22Rv1 (cell line): ENCODE results near the gene ODAPH.

Experiments
- H3K27ac ChIP-seq: fragments of 450-650 bp; 2 replicates; pipeline ENCODE4 v1.5.1; 2017
- ZFX ChIP-seq: fragments of 450-650 bp; IDR thresholded peaks from 2 replicates; pipeline ENCODE4 v1.6.1; 2017; ENCODE audit warnings: antibody characterized with exemption, borderline replicate concordance
- TF ChIP-seq, protein P1 (sequence below): fragments of 450-650 bp; IDR thresholded peaks from 2 replicates; pipeline ENCODE4 v1.5.1; 2017; ENCODE audit warnings: mild to moderate bottlenecking

Gene ODAPH

DNA sequence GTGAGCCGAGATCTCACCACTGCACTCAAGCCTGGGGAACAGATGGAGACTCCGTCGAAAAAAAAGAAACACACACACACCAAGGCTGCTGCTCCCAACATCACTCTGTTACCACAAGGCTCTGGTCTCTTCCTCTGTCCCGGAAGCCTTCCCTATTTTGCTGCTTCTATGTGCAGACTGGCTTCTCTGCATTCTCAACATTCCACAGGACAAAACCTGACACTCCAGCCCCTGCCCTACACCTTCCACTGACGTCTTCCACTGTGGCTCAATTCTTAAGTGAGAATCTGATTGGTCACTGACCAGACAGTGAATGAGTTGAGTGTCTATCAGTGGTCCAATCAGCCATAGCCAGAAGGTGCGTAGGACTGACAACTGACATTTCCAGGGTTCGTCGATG, 5.9 kb downstream of the ODAPH start:
- TF ChIP-seq, protein P1, sequence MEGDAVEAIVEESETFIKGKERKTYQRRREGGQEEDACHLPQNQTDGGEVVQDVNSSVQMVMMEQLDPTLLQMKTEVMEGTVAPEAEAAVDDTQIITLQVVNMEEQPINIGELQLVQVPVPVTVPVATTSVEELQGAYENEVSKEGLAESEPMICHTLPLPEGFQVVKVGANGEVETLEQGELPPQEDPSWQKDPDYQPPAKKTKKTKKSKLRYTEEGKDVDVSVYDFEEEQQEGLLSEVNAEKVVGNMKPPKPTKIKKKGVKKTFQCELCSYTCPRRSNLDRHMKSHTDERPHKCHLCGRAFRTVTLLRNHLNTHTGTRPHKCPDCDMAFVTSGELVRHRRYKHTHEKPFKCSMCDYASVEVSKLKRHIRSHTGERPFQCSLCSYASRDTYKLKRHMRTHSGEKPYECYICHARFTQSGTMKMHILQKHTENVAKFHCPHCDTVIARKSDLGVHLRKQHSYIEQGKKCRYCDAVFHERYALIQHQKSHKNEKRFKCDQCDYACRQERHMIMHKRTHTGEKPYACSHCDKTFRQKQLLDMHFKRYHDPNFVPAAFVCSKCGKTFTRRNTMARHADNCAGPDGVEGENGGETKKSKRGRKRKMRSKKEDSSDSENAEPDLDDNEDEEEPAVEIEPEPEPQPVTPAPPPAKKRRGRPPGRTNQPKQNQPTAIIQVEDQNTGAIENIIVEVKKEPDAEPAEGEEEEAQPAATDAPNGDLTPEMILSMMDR = no peak
- no peak for TF ChIP-seq ZFX

DNA sequence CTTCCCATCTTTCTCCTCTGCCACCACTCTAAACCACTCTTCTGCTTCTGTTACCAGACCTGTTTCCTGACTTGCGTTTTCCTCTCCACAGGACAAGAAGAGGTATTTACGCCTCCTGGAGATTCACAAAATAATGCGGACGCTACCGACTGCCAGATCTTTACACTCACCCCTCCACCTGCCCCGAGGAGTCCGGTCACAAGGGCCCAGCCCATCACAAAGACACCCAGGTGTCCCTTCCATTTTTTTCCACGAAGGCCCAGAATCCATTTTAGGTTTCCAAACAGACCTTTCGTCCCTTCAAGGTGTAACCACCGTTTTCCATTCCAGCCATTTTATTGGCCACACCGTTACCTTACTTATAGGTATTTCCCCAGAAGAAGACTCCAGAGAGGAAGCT, 8.2 kb downstream of the ODAPH start:
- H3K27ac ChIP-seq = no peak overlapping the region
- TF ChIP-seq, protein P1 = no peak

More for the DNA sequence above, 5.9 kb downstream of the ODAPH start:
- no peak overlapping the region for H3K27ac ChIP-seq

DNA sequence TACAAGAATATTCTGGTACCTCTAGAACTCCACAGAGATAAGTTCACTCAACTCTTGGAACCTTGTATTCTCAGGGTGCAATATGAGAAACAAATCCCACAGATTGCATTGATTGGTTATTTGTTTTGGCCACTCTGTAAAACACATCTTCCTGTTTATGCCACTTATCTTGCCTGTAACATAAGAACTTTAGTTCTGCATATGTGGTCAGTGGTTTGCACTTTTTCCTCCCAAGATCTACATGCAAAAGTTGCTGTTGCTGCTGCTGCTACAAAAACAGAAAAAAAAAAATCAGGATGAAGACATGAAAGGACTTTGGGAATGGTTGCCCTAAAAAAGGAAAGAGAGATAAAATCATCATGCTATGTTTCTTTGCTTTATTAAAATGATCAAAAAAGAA, 9.6 kb downstream of the ODAPH start:
- no peak for TF ChIP-seq ZFX
- TF ChIP-seq, protein P1 = no peak
- H3K27ac ChIP-seq = no peak overlapping the region

DNA sequence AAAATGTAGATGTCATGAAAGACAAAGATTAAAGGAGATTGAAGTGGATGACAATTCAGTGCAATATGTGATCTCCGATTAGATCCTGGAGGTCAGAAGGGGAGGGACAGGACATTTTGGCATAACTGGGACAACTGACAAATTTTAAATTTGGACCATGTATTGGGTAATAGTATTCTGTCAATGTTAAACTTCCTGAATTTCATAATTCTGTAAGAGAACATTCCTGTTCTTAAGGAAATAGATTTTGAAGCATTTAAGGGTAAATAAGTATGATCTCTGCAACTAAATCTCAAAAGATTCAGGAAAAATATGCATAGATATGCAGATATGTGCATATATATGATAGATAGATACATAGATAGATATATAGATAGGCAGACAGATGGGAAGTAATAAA, 11.0 kb downstream of the ODAPH start:
- no peak for TF ChIP-seq ZFX
- TF ChIP-seq, protein P1 = no peak
- H3K27ac ChIP-seq = no peak overlapping the region

DNA sequence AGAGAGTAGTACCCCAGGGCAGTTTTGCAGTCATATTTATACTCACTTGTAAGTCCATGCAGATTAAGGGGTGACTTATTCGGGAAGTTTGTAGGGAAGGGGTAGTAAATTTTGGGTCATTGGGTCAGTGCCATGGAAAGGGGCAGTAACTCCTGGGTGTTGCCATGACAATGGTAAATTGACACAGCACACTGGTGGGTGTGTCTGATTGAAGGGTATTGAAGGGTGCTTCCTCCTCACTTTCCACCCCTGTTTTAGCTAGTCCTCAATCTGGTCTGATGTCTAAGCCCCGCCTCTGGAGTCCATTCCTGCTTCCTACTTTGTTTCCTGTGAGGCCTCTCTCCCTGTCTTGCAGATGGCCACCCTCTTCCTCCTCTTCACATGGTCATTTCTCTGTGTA, 11.9 kb downstream of the ODAPH start:
- TF ChIP-seq, protein P1 = no peak
- no peak for TF ChIP-seq ZFX
- H3K27ac ChIP-seq = no peak overlapping the region

DNA sequence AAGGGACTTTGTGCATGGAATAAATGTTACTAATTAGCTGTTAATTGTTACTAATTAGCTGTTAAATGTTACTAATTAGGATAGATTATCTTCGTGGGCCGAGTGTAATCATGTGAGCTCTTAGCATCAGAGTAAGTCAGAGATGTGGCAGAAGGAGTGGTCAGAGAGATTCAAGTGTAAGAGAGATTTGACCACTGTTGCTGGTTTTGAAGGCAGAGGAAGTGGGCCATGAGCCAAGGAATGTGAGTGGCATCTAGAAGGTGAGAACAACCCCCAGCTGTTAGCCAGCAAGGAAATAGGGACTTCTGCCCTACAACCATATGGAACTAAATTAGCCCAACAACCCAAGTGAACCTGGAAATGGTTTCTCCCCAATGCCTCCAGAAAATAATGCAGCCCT, 28.2 kb downstream of the ODAPH start:
- TF ChIP-seq, protein P1 = no peak
- no peak for TF ChIP-seq ZFX
- H3K27ac ChIP-seq = no peak overlapping the region

DNA sequence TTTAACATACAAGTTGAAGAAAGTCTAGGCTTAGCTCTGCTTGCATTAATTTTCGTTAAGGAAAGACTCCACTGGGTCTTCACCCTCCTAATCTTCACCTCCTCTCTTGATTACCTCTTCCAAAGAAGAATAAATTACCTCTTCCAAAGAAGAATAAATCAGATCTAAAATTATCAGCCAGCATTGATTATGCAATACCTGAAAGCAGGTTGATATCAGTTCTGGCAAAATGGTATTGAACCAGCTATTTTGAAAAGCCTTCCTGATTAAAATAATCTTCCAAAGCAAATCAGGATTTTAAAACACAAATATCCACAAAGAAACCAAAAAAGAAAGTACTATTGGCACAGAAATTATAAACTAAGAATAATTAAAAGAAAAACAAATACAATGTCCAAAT, 37.5 kb downstream of the ODAPH start:
- H3K27ac ChIP-seq = no peak overlapping the region
- TF ChIP-seq, protein P1 = no peak
- no peak for TF ChIP-seq ZFX
